Fibroblast of lung (primary cell): ENCODE results near the gene ZFP57.

Experiments
- EZH2 ChIP-seq: IDR thresholded peaks from 2 replicates; pipeline ENCODE4 v1.5.1; 2012; ENCODE audit warnings: low read length, control low read depth, mild to moderate bottlenecking; ENCODE audit errors: missing control alignments
- TF ChIP-seq, protein P1 (sequence below), 2 donors: IDR thresholded peaks in 1 of 2; conservative IDR thresholded peaks in 1 of 2; 1 replicate in 1 of 2; 2 replicates in 1 of 2; pipeline ENCODE4 v1.5.1; 2011 to 2012; ENCODE audit warnings: low read length in 2 of 2, control low read depth in 1 of 2, inconsistent platforms in 1 of 2, low read depth in 1 of 2, mild to moderate bottlenecking in 1 of 2

GRCh38 chr6:29708432-29709179 is 27.7 kb upstream of the ZFP57 start:
- TF ChIP-seq, protein P1, sequence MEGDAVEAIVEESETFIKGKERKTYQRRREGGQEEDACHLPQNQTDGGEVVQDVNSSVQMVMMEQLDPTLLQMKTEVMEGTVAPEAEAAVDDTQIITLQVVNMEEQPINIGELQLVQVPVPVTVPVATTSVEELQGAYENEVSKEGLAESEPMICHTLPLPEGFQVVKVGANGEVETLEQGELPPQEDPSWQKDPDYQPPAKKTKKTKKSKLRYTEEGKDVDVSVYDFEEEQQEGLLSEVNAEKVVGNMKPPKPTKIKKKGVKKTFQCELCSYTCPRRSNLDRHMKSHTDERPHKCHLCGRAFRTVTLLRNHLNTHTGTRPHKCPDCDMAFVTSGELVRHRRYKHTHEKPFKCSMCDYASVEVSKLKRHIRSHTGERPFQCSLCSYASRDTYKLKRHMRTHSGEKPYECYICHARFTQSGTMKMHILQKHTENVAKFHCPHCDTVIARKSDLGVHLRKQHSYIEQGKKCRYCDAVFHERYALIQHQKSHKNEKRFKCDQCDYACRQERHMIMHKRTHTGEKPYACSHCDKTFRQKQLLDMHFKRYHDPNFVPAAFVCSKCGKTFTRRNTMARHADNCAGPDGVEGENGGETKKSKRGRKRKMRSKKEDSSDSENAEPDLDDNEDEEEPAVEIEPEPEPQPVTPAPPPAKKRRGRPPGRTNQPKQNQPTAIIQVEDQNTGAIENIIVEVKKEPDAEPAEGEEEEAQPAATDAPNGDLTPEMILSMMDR (conservative IDR thresholded peaks at IDR 0.05 in 1 of 2, IDR thresholded peaks at IDR 0.05 in 1 of 2; ENCODE audit: low read depth in 1 of 2, low read length in 2 of 2): no peak
- no peak for TF ChIP-seq EZH2
